ENCODE data around the gene HCFC1.

The HCFC1 gene

DNA sequence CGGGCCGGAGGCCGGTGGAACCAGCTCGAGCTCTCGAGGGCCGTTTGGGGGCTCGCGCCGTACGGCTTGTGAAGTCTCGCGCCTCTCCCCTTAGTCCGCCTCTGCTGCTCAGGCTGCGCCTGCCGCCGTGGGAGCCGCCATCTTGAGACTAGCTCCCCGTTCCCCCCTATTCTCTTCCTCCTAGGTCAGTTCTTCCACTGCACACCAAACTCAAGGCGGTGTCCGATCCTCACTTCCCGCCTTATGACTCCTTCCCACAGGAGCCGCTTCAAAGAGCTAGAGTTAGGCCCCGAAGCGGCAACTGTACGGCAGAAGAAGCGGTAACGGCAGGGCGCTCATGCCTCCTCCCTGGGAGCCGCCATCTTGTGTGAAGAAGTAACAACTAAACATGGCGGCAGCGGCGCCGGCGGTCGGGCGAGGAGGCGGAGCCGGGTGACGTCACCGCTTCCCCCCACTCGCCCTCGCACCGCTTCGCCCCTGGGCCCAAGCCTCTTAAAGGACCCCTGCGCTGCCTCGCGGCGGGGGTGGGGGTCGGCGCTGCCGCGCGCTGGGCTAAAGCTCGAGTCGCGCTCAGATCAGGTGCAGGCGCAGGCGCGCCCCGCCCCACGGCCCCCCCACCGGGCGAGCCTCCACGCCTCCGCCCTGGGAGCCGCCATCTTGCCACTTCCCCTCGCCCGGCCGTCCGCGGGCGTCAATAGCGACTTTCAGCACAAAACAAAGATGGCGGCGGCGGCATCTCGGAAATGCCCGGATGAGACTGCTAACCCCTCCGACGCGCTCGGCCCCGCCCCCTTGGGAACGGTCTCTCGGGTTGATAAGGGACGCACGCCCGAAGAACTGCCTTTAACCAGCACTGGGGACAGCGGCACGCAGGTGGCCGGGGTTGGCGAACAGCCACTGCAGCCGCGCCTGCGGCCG lies at the start of gene HCFC1:
Gene HCFC1 (minus strand): TSS at position 369 of the 918 bp plus-strand sequence. CDS start 978 bp downstream, outside the sequence.
- Histone ChIP-seq H3K4me3 (ENCODE audit: low read depth in 1 of 2, low read length in 2 of 2) (peak within 1 kb of the TSS; percentile 76 to 80), H3K9me3 (ENCODE audit: control insufficient read depth in 1 of 2, low read length in 2 of 2) (no peaks in the 10 kb centered on the region), H3K27me3 (ENCODE audit: low read depth, low read length) (no peaks in the 10 kb centered on the region), H3K4me1 (ENCODE audit: control insufficient read depth in 1 of 2, insufficient read depth in 2 of 2, low read length in 2 of 2) (peaks cover 11 to 45% of the 10 kb centered on the region in 2 donors), H3K27ac (ENCODE audit: low read length) (peak within 1 kb of the TSS; percentile 95), H3K36me3 (ENCODE audit: control insufficient read depth in 1 of 2, insufficient read depth in 2 of 2, low read length in 2 of 2) (peaks cover 0 to 5% of the 10 kb centered on the region in 2 donors)

DNA sequence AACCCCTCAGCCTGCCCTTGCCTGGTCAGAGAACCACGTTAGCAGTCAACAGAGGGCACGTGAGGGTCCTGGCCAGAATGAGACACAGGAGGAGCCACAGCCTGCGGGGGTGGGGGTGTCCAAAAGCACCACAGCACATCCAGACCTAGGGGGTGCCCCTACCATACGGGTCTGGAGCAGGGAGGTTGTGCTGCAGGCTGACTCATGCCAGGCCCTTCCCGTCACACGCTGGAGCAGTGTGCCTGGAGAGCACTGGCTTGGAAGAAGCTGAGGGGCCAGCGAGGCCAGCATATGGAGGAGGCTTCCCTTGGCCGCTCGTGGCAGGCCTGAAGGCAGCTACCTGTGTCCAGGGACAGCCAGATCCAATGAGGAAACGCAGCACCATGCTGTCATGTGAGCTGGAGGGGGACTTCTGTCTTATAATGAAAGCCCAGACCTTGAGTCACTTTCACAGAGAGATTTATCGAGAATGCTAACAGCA lies 49.6 kb upstream of the HCFC1 start:
- no peak overlapping the region for H3K27ac ChIP-seq (ENCODE audit: low read length)
- H3K9me3 ChIP-seq (ENCODE audit: control insufficient read depth in 1 of 2, low read length in 2 of 2), result no peaks in the 10 kb centered on the region
- no peaks in the 10 kb centered on the region for H3K27me3 ChIP-seq (ENCODE audit: low read depth, low read length)
- H3K4me1 ChIP-seq (ENCODE audit: control insufficient read depth in 1 of 2, insufficient read depth in 2 of 2, low read length in 2 of 2), result peaks cover 0 to 31% of the 10 kb centered on the region in 2 donors
- peaks cover 0 to 7% of the 10 kb centered on the region in 2 donors for H3K36me3 ChIP-seq (ENCODE audit: control insufficient read depth in 1 of 2, insufficient read depth in 2 of 2, low read length in 2 of 2)
- no peak overlapping the region for H3K4me3 ChIP-seq (ENCODE audit: low read depth in 1 of 2, low read length in 2 of 2)

DNA sequence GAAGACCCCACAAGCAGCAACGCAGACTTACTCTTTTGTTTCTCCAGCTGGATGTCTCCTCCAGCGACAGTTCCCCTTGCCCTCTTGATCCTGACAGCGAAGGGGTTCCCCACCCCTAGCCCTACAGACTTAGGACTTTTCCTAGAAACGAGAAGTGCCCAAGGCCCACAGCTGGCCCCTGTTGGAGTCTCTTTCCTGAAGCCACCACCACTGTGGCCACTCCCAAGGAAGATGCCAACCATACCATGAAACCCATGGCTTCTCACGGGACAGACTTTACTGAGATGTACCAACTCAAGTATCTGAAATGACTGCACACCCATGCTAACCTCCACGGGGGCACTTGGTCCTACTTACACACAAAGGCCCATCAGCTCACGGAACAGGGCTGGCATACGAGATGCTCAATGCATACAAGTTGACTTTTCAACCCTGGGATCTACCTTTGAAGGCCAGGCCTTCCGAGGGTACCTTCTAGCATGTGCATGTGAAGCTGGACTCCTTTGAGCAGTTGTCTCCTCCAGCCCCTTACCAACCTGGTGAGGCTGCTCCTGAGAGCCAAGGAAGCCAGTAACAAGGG lies 49.0 kb upstream of the HCFC1 start:
- Histone ChIP-seq H3K27me3 (ENCODE audit: low read depth, low read length) (no peaks in the 10 kb centered on the region), H3K4me3 (ENCODE audit: low read depth in 1 of 2, low read length in 2 of 2) (peak overlapping the region; percentile 44 to 50), H3K4me1 (ENCODE audit: control insufficient read depth in 1 of 2, insufficient read depth in 2 of 2, low read length in 2 of 2) (peaks cover 0 to 31% of the 10 kb centered on the region in 2 donors)

DNA sequence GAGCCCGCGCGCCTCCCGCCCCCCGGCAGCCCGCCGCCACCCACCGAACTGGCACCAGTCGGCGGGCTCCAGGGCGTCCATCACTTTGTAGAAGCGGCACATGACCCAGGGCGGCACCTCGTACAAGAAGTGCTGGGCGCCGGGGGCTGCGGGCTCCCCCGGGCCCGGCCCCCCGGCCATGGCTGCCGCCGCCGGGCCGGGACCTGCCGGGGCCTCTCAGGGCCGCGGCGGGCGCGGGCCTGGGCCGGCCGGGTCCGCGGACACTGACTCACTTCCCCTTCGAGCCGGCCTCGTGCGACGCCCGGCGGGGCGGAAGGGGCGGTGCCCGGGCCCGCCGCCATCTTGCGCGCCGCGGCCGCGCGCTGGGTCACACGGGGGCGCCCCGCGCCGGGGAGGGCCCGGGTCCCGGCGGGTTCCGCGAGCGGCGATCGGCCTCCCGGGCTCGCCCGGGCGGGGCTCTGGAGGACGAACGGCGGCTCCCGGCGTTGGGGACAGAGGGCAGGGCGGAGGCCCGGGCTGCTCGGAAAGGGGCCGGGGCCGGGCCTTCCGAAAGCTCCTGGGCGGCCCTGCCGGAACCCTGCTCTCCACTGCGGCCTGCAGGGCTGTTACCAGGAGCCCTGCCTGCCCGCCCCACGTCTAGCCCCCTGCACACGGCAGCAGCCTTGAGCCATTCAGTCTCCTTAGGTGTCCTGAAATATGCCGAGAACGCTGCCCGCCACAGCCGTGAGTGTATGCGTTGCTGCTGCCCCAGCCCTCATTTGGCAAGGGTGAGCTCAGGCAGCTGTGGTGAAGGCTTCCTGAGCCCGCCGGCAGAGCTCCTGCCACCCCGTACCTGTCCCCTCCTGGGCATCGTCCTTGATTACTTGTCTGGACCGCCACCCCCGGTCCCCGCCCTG lies 48.3 kb upstream of the HCFC1 start, which contains the start of gene IRAK1:
Gene IRAK1 (minus strand): TSS at position 270 of the 896 bp plus-strand sequence. CDS start 90 bp downstream, at position 180.
- peaks cover 0 to 19% of the 10 kb centered on the region in 2 donors for H3K36me3 ChIP-seq (ENCODE audit: control insufficient read depth in 1 of 2, insufficient read depth in 2 of 2, low read length in 2 of 2)
- H3K27me3 ChIP-seq (ENCODE audit: low read depth, low read length), result no peaks in the 10 kb centered on the region
- peaks cover 0 to 31% of the 10 kb centered on the region in 2 donors for H3K4me1 ChIP-seq (ENCODE audit: control insufficient read depth in 1 of 2, insufficient read depth in 2 of 2, low read length in 2 of 2)

More for the DNA sequence above, 49.0 kb upstream of the HCFC1 start:
- peak overlapping the region; percentile 63 for H3K27ac ChIP-seq (ENCODE audit: low read length)
- H3K36me3 ChIP-seq (ENCODE audit: control insufficient read depth in 1 of 2, insufficient read depth in 2 of 2, low read length in 2 of 2), result peaks cover 0 to 11% of the 10 kb centered on the region in 2 donors
- H3K9me3 ChIP-seq (ENCODE audit: control insufficient read depth in 1 of 2, low read length in 2 of 2), result no peaks in the 10 kb centered on the region

DNA sequence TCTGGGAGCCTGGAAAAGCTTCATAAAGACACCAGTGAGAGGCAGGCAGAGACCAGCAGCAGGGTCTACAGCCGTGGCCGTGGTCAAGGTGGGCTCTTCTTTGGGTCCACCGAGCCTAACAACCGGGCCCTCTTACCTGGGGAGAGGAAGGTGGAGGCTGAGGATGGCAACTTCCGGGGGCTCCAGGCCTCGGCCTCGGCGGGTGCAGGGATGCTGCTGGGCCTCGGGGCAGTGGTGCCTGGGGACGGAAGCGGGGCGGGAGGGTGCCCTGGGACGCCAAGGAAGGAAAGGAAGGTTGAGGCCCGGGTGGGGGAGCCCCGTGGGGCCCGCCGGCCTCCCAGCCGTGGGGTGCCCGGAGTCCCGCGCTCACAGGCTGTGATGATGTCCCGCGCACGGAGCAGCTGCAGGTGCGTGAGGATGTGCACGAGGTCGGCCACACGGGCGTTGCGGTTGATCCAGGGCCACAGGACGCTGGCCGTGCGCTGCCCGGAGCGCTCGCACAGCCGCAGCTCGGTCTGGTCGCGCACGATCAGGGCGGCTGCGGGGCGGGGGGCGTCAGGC lies 47.5 kb upstream of the HCFC1 start:
- H3K4me3 ChIP-seq (ENCODE audit: low read depth in 1 of 2, low read length in 2 of 2), result peak overlapping the region; percentile 54 to 68
- peaks cover 0 to 31% of the 10 kb centered on the region in 2 donors for H3K4me1 ChIP-seq (ENCODE audit: control insufficient read depth in 1 of 2, insufficient read depth in 2 of 2, low read length in 2 of 2)
- no peaks in the 10 kb centered on the region for H3K27me3 ChIP-seq (ENCODE audit: low read depth, low read length)
- H3K9me3 ChIP-seq (ENCODE audit: control insufficient read depth in 1 of 2, low read length in 2 of 2), result no peaks in the 10 kb centered on the region
- peak overlapping the region; percentile 39 for H3K27ac ChIP-seq (ENCODE audit: low read length)
- peaks cover 0 to 19% of the 10 kb centered on the region in 2 donors for H3K36me3 ChIP-seq (ENCODE audit: control insufficient read depth in 1 of 2, insufficient read depth in 2 of 2, low read length in 2 of 2)

More for the DNA sequence above, 48.3 kb upstream of the HCFC1 start, which contains the start of gene IRAK1:
- Histone ChIP-seq H3K4me3 (ENCODE audit: low read depth in 1 of 2, low read length in 2 of 2) (peak within 1 kb of the TSS; percentile 54 to 68), H3K9me3 (ENCODE audit: control insufficient read depth in 1 of 2, low read length in 2 of 2) (no peaks in the 10 kb centered on the region), H3K27ac (ENCODE audit: low read length) (peak within 1 kb of the TSS; percentile 63)

DNA sequence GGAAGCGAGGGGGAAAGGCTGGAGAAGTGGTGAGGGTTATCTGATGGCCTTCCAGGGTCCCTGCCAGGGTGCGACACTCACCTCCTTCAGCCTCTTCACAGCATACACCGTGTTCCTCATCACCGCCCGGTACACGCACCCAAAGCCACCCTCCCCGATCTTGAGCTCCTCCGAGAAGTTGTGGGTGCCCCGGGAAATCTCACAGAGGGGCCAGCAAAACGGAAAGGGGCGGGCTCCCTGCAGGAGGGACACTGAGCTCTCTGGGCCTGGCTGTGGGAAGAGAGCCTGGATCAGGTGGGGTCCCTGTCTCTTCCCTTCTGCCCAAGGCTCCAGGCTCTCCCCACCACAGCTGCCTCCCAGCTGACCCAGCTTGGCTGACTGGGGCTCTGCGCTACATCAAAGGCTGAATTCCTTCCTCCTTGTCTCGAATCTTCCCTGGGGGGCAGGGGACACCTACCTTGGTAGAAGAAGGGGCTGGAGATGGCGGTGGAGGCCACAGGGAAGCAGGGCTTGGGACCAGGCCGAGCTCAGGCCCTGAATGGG lies 47.0 kb upstream of the HCFC1 start:
- Histone ChIP-seq H3K27ac (ENCODE audit: low read length) (peak overlapping the region; percentile 39), H3K9me3 (ENCODE audit: control insufficient read depth in 1 of 2, low read length in 2 of 2) (no peaks in the 10 kb centered on the region), H3K4me3 (ENCODE audit: low read depth in 1 of 2, low read length in 2 of 2) (peak overlapping the region; percentile 54 to 68), H3K36me3 (ENCODE audit: control insufficient read depth in 1 of 2, insufficient read depth in 2 of 2, low read length in 2 of 2) (peaks cover 0 to 19% of the 10 kb centered on the region in 2 donors), H3K27me3 (ENCODE audit: low read depth, low read length) (no peaks in the 10 kb centered on the region), H3K4me1 (ENCODE audit: control insufficient read depth in 1 of 2, insufficient read depth in 2 of 2, low read length in 2 of 2) (peaks cover 0 to 36% of the 10 kb centered on the region in 2 donors)

DNA sequence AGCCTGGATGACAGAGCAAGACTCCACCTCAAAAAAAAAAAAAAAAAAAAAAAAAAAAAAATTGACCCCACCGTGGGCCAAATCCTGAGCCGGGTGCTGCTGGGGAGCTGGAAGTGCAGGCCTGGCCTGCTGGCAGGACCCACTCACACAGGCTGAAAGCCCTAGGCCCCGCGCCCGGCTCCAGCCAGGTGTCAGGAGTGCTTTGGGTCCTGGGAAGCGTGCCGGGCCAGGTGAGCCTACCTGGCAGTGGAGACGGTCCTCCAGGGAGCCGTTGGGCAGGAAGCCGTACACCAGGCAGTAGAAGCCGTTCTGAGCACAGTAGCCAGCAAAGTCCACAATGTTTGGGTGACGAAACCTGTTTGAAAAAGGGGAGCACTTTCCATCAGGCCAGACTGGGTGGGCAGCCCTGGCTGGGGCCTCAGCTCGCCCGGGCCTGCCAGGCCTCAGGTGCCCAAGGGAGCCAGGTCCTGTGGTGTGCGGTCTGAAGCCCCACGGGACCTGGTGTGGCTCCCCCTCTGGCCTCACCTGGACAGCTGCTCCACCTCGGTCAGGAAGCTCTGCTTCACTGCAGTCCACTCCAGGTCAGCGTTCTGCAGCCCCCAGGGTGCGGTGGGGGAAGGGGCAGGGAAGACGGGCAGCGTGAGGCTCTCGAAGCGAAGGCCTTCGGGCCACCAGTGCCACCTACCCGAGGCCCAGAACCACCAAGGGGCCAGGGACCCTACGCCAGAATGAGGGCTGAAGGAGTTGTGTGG lies 46.3 kb upstream of the HCFC1 start:
- Histone ChIP-seq H3K4me3 (ENCODE audit: low read depth in 1 of 2, low read length in 2 of 2) (no peak overlapping the region), H3K27me3 (ENCODE audit: low read depth, low read length) (no peaks in the 10 kb centered on the region), H3K36me3 (ENCODE audit: control insufficient read depth in 1 of 2, insufficient read depth in 2 of 2, low read length in 2 of 2) (peaks cover 0 to 19% of the 10 kb centered on the region in 2 donors), H3K27ac (ENCODE audit: low read length) (no peak overlapping the region), H3K4me1 (ENCODE audit: control insufficient read depth in 1 of 2, insufficient read depth in 2 of 2, low read length in 2 of 2) (peaks cover 0 to 39% of the 10 kb centered on the region in 2 donors), H3K9me3 (ENCODE audit: control insufficient read depth in 1 of 2, low read length in 2 of 2) (no peaks in the 10 kb centered on the region)

DNA sequence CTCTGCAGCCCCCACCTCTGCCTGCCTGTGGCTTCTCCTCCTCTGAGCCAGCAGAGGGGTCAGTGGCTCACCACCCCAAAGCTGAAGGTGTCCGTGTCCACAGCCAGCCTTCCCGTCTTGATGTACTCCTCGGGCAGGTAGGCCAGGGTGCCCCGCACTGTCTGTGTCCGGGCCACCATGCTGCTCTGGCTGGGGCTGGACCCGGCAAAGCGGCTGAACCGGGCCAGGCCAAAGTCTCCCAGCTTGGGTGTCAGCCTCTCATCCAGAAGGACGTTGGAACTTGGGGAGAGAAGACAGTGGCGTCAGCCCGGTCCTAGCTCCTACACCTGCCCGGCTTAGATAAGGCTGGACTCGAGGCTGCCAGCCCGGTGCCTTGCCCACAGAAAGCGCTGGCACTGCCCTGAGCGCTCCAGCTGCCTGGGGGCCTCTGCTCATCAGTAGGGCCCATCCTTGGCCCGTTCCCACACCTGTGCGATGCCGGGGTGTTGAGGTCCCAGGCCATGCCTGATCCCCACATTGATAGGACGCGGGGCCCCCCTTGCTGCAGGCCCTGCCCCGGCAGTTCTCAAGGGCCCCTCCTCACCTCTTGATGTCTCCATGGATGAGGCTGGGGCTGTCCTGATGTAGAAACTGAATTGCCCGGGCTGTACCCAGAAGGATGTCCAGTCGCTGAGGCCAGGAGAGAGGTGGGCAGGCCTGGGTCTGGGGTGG lies 44.9 kb upstream of the HCFC1 start:
- Histone ChIP-seq H3K4me3 (ENCODE audit: low read depth in 1 of 2, low read length in 2 of 2) (no peak overlapping the region), H3K36me3 (ENCODE audit: control insufficient read depth in 1 of 2, insufficient read depth in 2 of 2, low read length in 2 of 2) (peaks cover 0 to 19% of the 10 kb centered on the region in 2 donors), H3K27ac (ENCODE audit: low read length) (no peak overlapping the region), H3K4me1 (ENCODE audit: control insufficient read depth in 1 of 2, insufficient read depth in 2 of 2, low read length in 2 of 2) (peaks cover 0 to 29% of the 10 kb centered on the region in 2 donors), H3K9me3 (ENCODE audit: control insufficient read depth in 1 of 2, low read length in 2 of 2) (no peaks in the 10 kb centered on the region), H3K27me3 (ENCODE audit: low read depth, low read length) (no peaks in the 10 kb centered on the region)

DNA sequence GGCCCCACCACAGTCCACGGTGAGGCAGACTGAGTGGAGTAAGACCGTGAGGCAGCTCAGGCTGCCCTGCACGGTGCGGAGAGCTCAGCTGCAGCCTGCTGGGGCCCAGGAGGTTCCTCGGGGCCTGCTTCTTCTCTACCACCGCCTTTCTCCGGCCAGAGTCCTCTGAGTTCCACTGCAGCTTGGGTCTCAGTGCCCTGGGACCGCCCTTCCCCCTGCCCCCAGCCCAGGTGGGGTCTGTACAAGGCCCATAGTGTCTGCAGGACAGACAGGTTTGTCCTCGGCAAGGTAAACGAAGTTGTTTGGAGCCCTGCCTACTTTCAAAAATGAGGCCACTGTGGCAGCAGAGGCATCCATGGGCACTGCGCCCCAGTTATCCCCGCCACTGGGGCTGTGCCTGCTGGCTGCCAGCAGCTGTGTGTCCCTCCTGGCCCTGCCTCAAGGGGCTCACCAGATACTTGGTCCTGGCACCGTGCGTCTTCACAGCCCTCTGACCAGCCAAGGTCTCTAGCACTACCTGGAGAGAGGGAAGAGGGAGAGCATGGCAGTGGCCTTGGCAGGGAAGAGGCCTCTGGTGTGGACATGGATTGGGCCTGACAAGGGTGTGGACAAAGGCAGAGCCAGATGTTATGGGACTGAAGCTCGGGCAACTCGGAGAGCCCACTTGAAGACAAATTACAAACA lies 44.1 kb upstream of the HCFC1 start:
- H3K36me3 ChIP-seq (ENCODE audit: control insufficient read depth in 1 of 2, insufficient read depth in 2 of 2, low read length in 2 of 2), result peaks cover 0 to 19% of the 10 kb centered on the region in 2 donors
- no peaks in the 10 kb centered on the region for H3K9me3 ChIP-seq (ENCODE audit: control insufficient read depth in 1 of 2, low read length in 2 of 2)
- H3K27ac ChIP-seq (ENCODE audit: low read length), result no peak overlapping the region
- peaks cover 0 to 21% of the 10 kb centered on the region in 2 donors for H3K4me1 ChIP-seq (ENCODE audit: control insufficient read depth in 1 of 2, insufficient read depth in 2 of 2, low read length in 2 of 2)
- H3K27me3 ChIP-seq (ENCODE audit: low read depth, low read length), result no peaks in the 10 kb centered on the region
- no peak overlapping the region for H3K4me3 ChIP-seq (ENCODE audit: low read depth in 1 of 2, low read length in 2 of 2)

Measured in muscle layer of duodenum (tissue), 2 donors.